ENCODE measurements around the gene HNRNPH1. TPM values are rescaled to one million over a fixed set of nuclear protein-coding genes. Genes with fewer than 3 reads are reported as not detected.

Gene HNRNPH1
- total and polyA plus RNA-seq, 2 of the 13 experiments (the other 11 are each of a cell fraction or from before 2014, with no cell fraction given): 382 to 1,064 TPM

- peak; percentile 51; the same call in 1 of the 2 replicates for TF ChIP-seq ZBTB37 (CRISPR knock-in tag; IDR thresholded peaks at IDR 0.05)
- TF ChIP-seq ZFP90 (CRISPR knock-in tag; IDR thresholded peaks at IDR 0.05; ENCODE audit: borderline replicate concordance): peak; percentile 49; the same call in 1 of the 2 replicates
- TF ChIP-seq SNAPC5 (CRISPR knock-in tag; IDR thresholded peaks at IDR 0.05; ENCODE audit: borderline replicate concordance): no peak
- TF ChIP-seq CEBPG (CRISPR knock-in tag; IDR thresholded peaks at IDR 0.05): peak; percentile 93
- TF ChIP-seq ZBTB8A (CRISPR knock-in tag; IDR thresholded peaks at IDR 0.05; ENCODE audit: borderline replicate concordance, low read depth): no peak
- TF ChIP-seq AHDC1 (CRISPR knock-in tag; IDR thresholded peaks at IDR 0.05; ENCODE audit: borderline replicate concordance): no peak
- TF ChIP-seq AHR (CRISPR knock-in tag; IDR thresholded peaks at IDR 0.05): peak; percentile 91
- TF ChIP-seq PRPF4 (IDR thresholded peaks at IDR 0.05; ENCODE audit: low read depth, low read length, poor library complexity, severe bottlenecking): no peak
- no peak for TF ChIP-seq FOXP1 (IDR thresholded peaks at IDR 0.05)
- TF ChIP-seq FOXP1 (CRISPR knock-in tag; IDR thresholded peaks at IDR 0.05): peak; percentile 11; the same call in 1 of the 2 replicates
- TF ChIP-seq ARID4A (CRISPR knock-in tag; IDR thresholded peaks at IDR 0.05; ENCODE audit: borderline replicate concordance): peak; percentile 72
- no peak for TF ChIP-seq ZFP37 (CRISPR knock-in tag; IDR thresholded peaks at IDR 0.05; ENCODE audit: borderline replicate concordance)
- TF ChIP-seq HMG20A (CRISPR knock-in tag; IDR thresholded peaks at IDR 0.05; ENCODE audit: borderline replicate concordance): no peak
- no peak for TF ChIP-seq SMARCE1 (IDR thresholded peaks at IDR 0.05; ENCODE audit: borderline replicate concordance)
- no peak; the same call in 1 of the 2 replicates for TF ChIP-seq ISX (CRISPR knock-in tag; conservative IDR thresholded peaks at IDR 0.05)
- no peak for TF ChIP-seq THYN1 (CRISPR knock-in tag; IDR thresholded peaks at IDR 0.05; ENCODE audit: borderline replicate concordance, low read depth)
- TF ChIP-seq ONECUT2 (CRISPR knock-in tag; IDR thresholded peaks at IDR 0.05): peak; percentile 54; the same call in 1 of the 2 replicates
These were observed at the start of gene HNRNPH1 (continued) for GRCh38 chr5:179623003-179623905.

Measured in HepG2 (cell line).